ENCODE results near the gene CMSS1. TPM values are rescaled to one million over a fixed set of nuclear protein-coding genes. Genes with fewer than 3 reads are reported as not detected.

CMSS1 gene
- total RNA-seq, 1 donor from 2014 or later = 36.9 TPM

DNA sequence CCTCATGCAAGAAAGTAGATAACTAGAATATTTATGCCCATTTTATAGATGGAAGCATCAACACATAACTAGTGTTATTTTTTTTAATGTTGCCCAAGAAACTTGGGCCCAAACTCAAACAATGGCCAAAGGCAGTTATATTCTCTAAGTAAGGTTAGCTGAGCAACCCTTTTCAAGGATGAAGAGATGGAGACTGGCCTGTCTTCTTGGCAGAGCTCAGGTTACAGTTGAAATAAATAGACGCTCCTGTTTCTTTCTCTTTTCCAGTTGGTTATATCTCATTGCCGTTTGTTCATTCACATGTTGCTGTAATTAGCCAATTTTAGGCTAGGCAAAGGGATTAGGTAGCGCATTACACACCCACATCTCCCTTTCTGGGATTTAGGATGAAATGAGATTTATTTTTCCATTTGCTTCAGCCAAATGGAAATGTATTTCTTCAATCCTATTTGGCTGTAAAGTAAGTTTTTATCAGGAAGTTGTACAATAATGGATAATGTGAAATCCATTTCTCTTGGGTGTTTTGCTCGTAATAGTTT, 93.2 kb downstream of the CMSS1 start:
- no peak for DNase-seq
- intact Hi-C loops (cut with DNase I) = no loop called here
- peak; percentile 36 for ATAC-seq (ENCODE audit: poor library complexity)

DNA sequence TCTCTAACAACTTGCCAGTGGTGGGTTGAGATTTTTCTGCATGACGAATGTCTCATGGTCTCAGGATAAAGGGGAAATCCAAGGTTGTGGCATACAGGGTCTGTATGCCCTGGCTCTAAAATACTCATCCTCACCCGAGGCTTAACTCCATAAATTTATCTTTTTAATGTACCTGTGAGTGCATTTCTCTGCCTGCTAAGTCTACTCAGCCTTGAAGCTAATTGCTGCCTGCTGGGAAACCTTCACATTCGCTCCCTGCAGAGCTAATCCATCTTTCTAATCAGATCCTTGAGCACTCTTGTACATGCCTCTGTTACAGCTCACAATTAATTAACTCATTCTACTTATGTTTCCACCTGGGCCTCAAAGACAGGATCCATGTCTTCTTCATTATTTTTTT, 93.8 kb downstream of the CMSS1 start:
- no peak for DNase-seq
- intact Hi-C loops (cut with DNase I) = no loop called here
- ATAC-seq (ENCODE audit: poor library complexity) = no peak

DNA sequence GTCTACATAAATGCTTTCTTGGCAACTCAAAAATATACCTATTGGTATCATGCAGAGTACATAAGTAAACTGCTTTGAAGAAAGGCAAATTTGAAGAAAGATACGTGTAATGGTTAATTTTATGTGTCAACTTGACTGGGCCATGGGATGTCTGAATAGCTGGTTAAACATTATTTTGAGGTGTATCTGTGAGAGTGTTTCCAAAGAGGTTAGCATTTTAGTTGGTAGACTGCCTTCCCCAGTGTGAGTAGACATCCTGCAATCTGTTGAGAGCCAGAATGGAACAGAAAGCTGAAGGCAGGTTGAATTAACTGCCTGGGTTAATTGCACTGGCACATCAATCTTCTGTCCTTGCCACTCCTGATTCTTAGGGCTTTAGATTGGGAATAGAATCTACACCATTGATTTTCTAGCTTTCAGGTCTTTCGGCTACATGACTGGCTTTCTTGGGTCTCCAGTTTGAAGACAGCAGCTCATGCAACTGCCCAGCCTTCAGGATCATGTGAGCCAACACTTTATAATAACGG, 98.3 kb downstream of the CMSS1 start:
- no peak for ATAC-seq (ENCODE audit: poor library complexity)
- intact Hi-C loops (cut with DNase I) = no loop called here
- DNase-seq = no peak

DNA sequence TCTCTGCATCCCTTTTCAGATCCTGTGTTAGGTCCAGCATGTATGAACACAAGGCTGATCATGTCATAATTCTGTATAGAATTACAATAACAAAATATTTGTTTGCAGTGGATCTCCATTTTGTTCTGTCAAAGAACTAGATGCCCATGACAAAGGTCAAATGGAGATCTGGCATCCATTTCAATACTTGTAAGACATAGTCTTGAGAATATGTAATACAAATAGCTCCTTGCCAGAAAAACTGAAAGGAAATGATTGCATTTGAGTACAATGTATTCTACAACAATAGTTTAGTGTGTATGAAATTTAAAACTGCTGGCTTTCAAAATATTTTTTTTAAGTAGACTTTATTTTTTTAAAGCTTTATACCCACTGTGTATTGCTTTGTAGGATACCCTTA, 101.1 kb downstream of the CMSS1 start:
- DNase-seq (no peak), ATAC-seq (ENCODE audit: poor library complexity) (no peak)
- intact Hi-C loops (cut with DNase I) = no loop called here

DNA sequence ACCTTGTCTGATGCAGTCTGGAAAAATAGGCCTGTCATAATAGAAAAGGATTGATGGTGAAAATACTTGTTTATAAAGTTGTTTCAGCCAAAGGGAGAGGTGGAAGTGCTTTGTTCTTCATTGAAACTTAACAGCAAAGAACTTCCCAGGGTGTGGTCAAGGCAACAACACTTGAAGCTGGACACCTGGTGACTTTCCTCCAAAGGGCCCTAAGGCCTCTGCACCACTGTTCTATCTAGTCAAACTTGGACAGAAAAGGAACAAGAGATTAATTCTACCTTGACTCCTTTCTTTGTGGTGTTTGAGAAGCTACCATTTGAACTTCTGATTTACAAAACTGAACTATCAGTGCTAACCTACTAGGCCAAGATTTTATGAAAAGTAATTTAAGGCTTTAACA, 102.0 kb downstream of the CMSS1 start:
- intact Hi-C loops (cut with DNase I) = no loop called here

DNA sequence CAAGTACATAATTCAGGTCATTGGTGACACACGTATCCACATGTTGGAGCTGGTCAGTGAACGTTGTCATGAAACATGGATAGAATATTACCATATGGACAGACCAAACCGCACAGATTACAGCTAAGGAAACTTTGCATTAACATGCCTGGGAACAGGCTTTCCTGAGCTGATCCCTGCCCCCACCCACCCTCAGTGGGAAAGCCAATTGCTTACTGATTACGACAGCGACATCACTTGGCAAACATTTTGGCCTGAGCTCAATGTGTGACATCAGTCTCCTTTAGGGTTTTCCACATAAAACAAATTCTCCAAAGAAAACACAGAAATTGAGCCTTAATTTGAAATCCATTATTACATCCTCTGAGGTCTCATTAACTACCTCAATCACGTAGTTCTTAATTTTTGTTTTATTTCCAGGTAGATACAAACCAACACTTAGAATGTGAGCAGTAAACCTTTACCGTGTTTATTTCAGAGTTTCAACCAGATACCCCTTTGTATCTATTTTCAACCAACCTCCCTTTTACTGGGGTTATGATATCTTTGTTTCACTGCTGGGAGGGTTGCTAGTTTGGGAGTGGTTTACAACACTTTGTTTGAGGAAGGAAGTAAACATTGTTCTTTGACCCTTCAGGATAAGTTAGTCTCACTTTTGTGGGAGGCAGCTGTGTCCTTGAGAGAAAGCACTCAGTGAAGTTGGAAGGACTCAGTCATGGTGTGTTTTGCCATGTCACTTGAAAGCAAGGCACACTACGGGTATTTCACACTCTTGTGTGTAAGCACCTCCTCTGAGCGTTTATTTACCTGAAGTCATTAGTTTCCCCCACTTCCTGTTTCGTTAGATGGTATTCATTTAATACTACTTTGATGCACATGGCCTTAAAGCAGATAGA, 103.1 kb downstream of the CMSS1 start:
- intact Hi-C loops (cut with DNase I) = no loop called here
- peak; percentile 82 for DNase-seq
- ATAC-seq (ENCODE audit: poor library complexity) = peak; percentile 88

More for the DNA sequence above, 102.0 kb downstream of the CMSS1 start:
- no peak for DNase-seq
- no peak for ATAC-seq (ENCODE audit: poor library complexity)

DNA sequence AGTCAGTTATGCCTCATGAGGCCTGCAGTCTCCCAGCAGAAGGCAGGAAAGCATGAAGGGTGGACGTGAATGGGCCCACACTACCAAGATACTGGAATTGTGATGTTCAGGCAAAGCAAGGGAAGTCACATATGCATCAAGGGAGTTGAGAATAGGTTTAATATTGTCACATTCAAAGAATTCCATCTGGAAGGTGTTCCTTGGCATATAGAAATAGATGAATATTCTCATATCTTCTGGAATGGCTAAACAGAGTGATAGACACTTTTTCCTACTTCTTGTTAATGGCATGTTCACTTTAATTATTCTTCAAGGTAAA, 103.7 kb downstream of the CMSS1 start:
- intact Hi-C loops (cut with DNase I) = no loop called here
- DNase-seq (no peak), ATAC-seq (ENCODE audit: poor library complexity) (no peak)

DNA sequence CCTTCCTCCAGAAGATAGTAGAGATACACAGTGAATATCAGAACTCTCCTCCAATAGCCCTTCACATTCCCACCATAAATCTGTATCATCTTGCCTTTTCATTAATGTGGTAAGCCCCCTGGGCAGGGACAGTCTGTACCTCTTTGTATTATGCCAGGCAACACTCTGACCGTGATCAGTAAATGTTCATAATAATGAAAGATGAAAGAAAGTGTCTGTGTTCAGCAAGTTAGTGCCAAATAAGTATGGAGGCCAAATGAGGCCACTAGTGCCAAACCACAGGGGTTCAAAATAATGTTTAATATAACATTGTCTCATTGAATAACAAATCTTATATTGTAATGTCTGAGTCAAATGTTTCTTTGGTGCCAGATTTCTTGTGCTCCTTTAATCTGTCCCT, 104.3 kb downstream of the CMSS1 start:
- DNase-seq = no peak
- ATAC-seq (ENCODE audit: poor library complexity) = no peak
- intact Hi-C loops (cut with DNase I) = no loop called here

DNA sequence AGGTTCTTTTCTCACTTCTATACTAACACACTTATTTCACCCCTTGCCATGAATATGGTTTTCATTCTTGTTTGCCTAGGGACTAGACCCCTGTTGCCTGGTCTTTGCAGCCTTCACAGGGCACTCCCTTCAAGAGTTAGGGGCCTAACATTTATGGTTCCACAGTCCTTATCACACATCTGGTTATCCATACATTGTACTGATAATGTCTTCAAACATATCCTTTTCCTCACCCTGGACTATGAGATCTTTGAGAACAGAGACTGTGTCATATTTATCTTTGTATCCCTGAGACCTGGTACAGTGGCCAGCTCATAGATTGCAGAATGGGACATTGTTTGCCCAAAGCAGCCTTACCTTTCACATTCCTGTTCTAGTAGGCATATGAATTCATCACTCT, 106.2 kb downstream of the CMSS1 start:
- intact Hi-C loops (cut with DNase I) = no loop called here
- DNase-seq = no peak
- no peak for ATAC-seq (ENCODE audit: poor library complexity)

DNA sequence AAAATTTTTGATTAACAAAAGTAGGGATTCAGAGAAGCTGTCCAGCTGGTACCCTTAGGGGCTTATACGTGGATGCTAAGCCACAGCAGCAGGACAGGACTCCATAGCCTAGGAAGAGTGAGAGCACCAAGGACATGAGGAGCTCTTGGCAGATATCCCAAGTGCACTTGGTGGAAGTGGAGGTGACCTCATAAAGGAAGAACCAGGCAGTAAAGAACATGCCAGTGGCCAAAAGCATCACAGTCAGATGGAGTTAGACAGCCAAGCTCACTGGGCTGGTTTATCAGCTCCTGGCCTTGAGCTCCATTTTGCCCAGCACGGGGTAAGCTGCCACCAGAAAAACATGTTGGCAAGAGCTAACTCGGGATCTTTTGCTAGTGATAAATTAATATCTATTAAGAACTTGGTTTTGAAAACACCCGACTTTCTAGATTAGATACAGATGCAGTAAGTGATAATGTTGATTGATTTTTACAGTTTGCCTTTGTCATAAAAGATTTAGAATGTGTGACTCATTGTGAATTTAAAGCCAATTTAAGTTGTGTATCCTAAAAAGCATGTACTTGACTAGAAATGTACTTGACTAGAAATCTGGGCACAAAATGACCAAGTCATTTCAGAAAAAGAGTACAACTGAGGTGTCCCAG, 108.0 kb downstream of the CMSS1 start:
- DNase-seq = peak; percentile 38
- ATAC-seq (ENCODE audit: poor library complexity) = peak; percentile 62
- intact Hi-C loops (cut with DNase I) = no loop called here

DNA sequence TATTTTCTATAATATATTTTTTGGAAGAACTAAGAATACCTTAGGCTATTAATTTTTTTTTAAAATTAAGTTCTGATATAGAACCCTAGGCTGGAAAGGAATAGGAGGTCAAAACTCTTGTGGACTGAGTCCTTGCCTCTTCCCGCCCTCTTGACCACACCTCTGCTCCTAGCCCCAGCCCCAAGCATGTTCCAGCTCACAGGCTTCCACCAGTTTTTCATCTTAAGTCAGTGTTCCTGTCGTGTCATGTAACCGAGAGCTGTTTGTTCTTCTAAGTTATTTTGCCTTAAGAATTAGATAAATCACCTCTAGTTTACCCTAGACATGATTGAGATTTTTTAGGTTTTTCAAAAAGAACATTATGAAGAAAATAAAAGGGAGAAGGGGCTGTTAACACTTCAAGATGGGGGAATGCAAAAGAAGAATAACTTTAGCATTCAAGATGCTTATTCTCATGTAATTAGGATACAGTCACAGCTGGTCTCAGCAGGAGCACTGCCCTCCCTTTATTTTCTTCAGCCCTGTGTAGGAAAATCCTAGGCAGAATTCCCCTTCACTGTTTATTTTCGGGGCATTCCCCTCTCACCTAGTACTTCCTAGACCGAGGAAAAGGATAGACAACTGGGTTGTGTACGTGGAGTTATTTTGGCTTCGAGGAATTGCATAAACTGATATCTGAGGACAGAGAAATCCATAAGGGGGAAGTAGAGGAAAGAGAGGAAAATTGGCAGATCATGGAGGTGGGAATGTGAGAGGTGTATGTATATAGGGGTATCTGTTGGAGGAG, 110.2 kb downstream of the CMSS1 start:
- DNase-seq (no peak), ATAC-seq (ENCODE audit: poor library complexity) (no peak)
- intact Hi-C loops (cut with DNase I) = no loop called here

DNA sequence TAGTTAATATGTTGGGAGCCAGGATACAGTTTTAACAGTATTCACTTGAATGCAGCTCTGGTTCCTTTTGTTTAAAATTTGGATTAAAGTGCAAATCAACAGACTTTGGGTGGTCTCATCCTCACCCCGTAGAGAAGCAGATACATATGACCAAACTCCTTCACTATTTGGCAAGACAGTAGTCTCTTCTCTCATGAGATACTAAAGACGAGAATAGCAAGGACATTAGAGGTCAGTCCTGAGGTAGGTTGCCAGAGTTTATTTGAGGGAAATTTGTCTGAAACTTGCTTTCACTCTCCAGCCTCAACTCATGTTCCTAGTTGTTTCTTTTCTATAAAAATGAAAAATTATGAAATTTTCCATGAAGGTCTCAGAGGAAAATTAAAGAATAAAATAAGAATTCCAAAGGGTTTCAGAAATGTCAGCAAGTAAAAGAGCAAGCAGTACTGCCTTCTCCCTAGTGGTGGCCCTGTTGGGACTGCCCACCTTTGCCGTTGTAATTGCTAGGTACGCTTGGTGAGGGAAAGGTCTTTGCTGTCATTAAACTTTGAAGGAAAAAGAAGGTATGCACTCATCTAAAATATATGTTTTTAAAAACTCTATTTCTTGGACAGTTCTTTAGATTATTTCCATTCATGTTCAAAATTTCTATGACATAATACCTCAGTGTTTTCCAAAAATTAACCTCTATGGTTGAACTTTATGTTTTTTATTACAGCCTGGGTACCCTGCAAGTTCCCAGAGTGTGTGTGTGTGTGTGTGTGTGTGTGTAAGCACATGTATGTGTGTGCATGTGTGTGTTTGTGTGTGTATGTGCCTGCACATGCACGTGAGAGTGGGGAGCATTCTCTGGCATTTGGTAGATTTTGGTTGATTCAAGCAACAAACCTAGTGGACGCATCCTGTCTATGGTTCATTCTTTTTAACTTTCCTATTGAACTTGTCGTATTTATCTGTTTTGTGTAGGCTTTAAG, 111.4 kb downstream of the CMSS1 start:
- DNase-seq = no peak
- peak; percentile 67 for ATAC-seq (ENCODE audit: poor library complexity)
- intact Hi-C loops (cut with DNase I) = no loop called here

DNA sequence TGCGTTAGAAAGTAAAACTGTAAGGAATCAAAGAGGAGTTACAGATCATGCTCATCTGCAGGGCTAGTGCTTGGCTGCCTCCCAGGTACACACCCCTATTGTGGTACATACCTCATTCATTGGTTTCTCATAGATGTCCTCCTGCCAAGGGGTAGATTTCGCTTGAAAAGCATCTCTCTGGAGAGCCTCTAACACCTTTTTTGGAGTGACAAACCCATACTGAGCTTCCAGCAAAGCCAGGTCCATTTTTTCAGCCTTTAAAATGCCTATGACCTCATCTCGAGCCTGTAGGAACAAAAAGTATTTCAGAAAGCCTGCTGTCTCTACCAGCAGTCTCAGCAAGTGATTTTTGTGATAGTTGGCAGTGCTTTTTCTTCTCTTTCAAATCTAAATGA, 112.1 kb downstream of the CMSS1 start:
- ATAC-seq (ENCODE audit: poor library complexity) (peak; percentile 52), DNase-seq (peak; percentile 62)
- intact Hi-C loops (cut with DNase I) = no loop called here

DNA sequence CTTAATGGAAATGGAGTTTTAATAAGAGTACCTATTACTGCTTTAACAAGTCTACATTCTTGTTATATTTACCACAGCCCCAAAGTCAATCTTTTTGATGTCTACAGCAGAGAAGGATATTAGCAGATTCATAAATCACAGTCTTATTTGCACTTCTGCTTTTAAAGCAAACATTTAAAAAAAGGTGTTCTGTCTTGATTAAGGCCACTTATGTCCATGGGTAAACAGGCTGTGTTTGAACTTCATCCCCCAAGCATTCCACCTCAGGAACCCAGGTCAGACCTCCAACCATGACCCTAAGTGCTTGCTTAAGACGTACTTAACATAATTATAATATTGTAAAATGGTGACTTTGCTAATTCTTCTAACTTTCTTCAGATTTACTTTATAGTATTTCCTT, 113.4 kb downstream of the CMSS1 start:
- no peak for ATAC-seq (ENCODE audit: poor library complexity)
- no peak for DNase-seq
- intact Hi-C loops (cut with DNase I) = no loop called here

DNA sequence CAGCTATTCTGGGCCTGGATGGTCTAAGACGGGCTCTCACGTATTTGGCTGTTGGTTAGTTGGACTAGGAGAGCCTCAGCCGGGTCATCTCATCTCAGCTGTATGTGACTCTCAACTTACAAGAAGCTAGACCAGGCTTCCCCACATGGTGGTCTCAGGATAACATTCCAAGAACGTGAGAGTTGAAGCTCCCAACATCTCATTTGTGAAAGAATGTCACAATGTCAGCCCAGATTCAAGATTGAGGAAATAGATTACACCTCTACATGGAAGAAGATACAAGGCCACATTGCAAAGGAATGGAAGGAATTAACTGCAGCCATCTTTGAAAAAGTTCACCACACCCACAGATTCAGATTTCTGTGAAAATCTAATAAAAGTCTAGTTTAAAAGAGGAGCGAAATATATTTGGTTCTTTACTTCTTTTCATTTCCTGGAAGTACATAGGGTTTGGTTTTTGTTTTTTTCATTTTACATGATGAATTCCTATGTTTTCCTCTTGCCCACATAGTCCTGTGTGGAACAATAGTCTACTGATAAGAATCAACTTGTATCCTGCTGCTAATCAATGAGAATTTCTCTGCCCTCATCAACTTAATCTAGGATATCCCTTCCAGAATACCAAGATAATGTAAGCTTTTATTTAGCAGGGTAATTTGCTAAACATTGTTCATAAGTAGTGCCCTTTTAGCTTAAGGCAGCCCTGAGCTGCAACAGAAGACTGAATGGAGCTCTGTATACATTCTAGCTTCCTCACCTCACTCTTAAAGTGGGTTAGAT, 116.5 kb downstream of the CMSS1 start:
- ATAC-seq (ENCODE audit: poor library complexity) (no peak), DNase-seq (no peak)
- intact Hi-C loops (cut with DNase I) = no loop called here

DNA sequence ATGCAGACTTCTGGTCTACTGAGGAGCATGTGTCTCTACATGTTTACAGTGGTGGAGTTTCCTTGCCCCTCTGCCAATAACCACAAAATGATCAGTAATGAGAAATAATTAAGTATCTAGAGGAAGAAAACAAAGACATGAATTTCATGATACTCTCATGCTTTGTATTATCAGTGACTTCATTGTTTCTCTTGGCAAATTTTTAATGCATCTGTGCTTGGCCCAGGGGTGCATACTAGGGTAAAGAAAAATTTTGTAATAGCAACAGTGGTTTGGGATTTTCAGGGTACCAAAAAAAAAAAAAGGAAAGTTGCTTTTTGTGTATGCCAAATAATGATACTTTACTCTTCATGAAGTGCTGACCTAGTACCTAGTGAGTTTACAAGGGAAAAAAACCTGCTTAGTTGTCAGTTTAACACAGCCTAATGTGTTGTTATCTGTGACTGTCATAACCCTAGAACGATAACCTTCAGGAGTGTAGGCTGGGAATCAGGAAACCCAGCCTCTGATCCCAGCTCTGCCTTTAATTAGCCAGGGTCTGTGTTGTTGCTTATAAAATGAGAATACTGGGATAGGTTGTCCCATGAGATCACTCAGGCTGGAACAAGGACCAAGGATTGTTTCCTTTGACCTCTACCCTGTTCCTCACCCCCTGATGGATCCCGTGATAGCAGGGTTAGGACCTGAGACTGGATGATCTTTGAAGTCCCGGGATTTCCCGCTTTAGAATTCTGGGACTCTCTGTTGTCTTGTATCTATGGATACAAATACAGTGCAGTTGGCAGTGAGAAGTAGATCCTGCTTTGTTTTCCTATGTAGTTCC, 117.5 kb downstream of the CMSS1 start:
- DNase-seq = no peak
- intact Hi-C loops (cut with DNase I) = no loop called here
- peak; percentile 80 for ATAC-seq (ENCODE audit: poor library complexity)

Measured in Right ventricle myocardium superior (tissue), 1 donor.